Small intestine (tissue), 7 donors: ENCODE results near the gene SPATA22. TPM values are rescaled to one million over a fixed set of nuclear protein-coding genes. Genes with fewer than 3 reads are reported as not detected.
"Not testable (repeated sequence)": the region's sequence is repeated elsewhere in the genome, so short reads cannot be mapped to it uniquely, and the experiment has no call there.

Experiments used
- DNase-seq, 2 donors: peaks; one replicate each; pipeline versions ENCODE4 v3.0.0 to v3.0.0-alpha.2; 2013
- FAIRE-seq: peaks from 2 replicates; lab custom pipeline; 2012; peaks lifted over from hg19 to GRCh38; lab: Jason Lieb, UNC
- H3K27ac ChIP-seq, 3 donors: one replicate each; pipeline ENCODE4 v1.5.1; 2013; ENCODE audit warnings: low read length in 2 of 3, mild to moderate bottlenecking in 2 of 3, control low read depth in 1 of 3, inconsistent platforms in 1 of 3, low read depth in 1 of 3, moderate library complexity in 1 of 3
- H3K27me3 ChIP-seq, 3 donors: one replicate each; pipeline ENCODE4 v1.6.1; 2013; ENCODE audit warnings: low read length in 3 of 3, inconsistent platforms in 1 of 3; ENCODE audit not compliant: control insufficient read depth in 3 of 3, insufficient read depth in 3 of 3
- H3K36me3 ChIP-seq, 3 donors: one replicate each; pipeline ENCODE4 v1.6.1; 2013; ENCODE audit warnings: low read length in 3 of 3, inconsistent platforms in 1 of 3, low read depth in 1 of 3, mild to moderate bottlenecking in 1 of 3, moderate library complexity in 1 of 3; ENCODE audit not compliant: control insufficient read depth in 3 of 3, insufficient read depth in 2 of 3
- H3K4me1 ChIP-seq, 3 donors: one replicate each; pipeline ENCODE4 v1.6.1; 2013; ENCODE audit warnings: low read length in 2 of 3, inconsistent platforms in 1 of 3, low read depth in 1 of 3, mild to moderate bottlenecking in 1 of 3, moderate library complexity in 1 of 3; ENCODE audit not compliant: control insufficient read depth in 3 of 3, insufficient read depth in 2 of 3
- H3K4me3 ChIP-seq, 3 donors: one replicate each; pipeline ENCODE4 v1.5.1; 2013; ENCODE audit warnings: low read length in 3 of 3, control low read depth in 1 of 3, inconsistent platforms in 1 of 3, low read depth in 1 of 3, mild to moderate bottlenecking in 1 of 3, moderate library complexity in 1 of 3
- H3K9me3 ChIP-seq, 2 donors: one replicate each; pipeline ENCODE4 v1.6.1; 2013; ENCODE audit warnings: low read depth in 1 of 2, low read length in 1 of 2; ENCODE audit not compliant: control insufficient read depth in 2 of 2, insufficient read depth in 1 of 2
- WGBS, 3 donors: extraction: QIAGEN DNeasy Blood & Tissue Kit; methylation state at CpG; one replicate each; pipeline ENCODE4 v1.1.7; 2013; 5-methylcytosine and 5-hydroxymethylcytosine counted together
- polyA plus RNA-seq, 4 donors: library from polyadenylated mRNA; stranded (reverse) in 3 of 4; unstranded in 1 of 4; fragments of 200-250 nt in 3 of 4; fragments of 120-200 nt in 1 of 4; gene quantifications; one replicate each; pipeline versions ENCODE4 v1.2.1 to v1.2.3, GENCODE V29; 2013
- donor health status: healthy with polysubstance abuse.
- donor health status: control.
- donor health status: control.
- donor health status: Bipolar disorder and iron deficiency.
- donor health status: healthy.

Gene SPATA22
- polyA plus RNA-seq, 4 donors: 0.12 TPM; not detected in 3

DNA sequence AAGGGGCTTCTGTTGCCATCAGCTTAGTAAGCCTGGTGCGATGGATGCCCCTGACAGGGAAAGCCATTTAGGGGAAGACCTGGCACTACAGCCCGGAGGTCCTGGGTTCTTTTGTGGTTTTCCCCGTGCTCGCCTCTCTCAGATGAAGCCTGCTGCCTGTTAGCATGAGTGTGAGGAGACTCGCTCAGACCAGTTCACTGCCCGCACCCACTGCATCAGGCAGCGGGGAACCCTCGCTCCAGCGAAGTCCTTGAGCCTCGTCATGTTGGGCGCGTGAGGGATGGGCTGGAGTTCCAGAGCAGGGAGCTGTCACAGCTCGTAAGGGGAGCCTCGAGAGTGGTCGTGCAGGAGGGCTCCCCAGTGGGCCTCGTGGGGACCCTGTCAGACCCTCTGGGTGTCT lies 59.4 kb downstream of the SPATA22 start:
- H3K36me3 ChIP-seq, H3K4me3 ChIP-seq, H3K4me1 ChIP-seq, H3K27me3 ChIP-seq, FAIRE-seq, H3K9me3 ChIP-seq, H3K27ac ChIP-seq, DNase-seq: not testable (repeated sequence)
- 50 to 78% methylated on average over 1 to 4 of the region's 16 CpGs; no CpG with 5 or more reads in 1 of the 3 donors for WGBS, 3 donors

DNA sequence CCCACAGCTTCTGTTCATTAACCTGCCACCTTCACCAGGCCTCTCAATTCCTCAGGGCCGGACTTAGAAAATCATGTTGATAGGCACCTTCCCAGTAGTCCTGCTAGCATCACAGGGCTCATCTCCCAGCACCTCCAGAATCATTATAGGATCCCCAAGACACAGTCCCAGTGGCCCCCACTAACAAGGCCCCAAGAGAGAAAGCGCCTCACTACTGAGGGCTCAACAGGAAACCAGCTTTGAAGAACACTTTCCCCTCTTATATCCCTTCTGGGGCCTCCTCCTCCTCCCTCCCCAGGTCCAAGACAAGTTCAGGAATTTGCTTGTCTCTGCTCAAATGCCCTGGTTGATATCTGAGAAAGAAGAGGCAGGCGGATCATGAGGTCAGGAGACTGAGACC lies 60.5 kb downstream of the SPATA22 start, which contains the start of gene OR3A3:
TSS of gene OR3A3 (plus strand) at position 301 of the 400 bp plus-strand sequence.
- Histone ChIP-seq H3K4me1 (no peaks in the 10 kb centered on the region), H3K9me3 (peaks cover 2 to 3% of the 10 kb centered on the region in 2 donors), H3K36me3 (no peaks in the 10 kb centered on the region), H3K27me3 (no peaks in the 10 kb centered on the region), H3K4me3 (no peak within 1 kb of the TSS), H3K27ac (no peak within 1 kb of the TSS)
- 64 to 82% (median 82%) methylated on average over 3 of the region's 3 CpGs for WGBS, 3 donors
- no peak for FAIRE-seq
- no peak for DNase-seq

DNA sequence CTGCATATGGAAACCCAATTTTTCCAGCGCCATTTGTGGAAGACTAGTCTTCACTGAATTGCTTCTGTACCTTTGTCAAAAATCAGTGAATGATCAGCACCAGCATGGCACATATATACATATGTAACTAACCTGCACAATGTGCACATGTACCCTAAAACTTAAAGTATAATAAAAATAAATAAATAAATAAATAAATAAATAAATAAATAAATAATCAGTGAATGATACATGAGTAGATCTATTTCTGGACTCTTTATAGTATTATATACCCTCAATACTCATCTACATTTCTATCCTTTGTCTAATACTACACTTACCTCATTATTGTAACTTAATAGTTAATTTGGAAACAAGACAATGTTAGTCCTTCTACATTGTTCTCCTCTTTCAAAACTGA lies 67.8 kb downstream of the SPATA22 start:
- not testable (repeated sequence) for H3K27ac ChIP-seq, H3K4me1 ChIP-seq, H3K36me3 ChIP-seq, H3K9me3 ChIP-seq, DNase-seq, H3K27me3 ChIP-seq, H3K4me3 ChIP-seq, FAIRE-seq
- 58 to 83% (median 77%) methylated on average over 1 of the region's 1 CpG for WGBS, 3 donors

DNA sequence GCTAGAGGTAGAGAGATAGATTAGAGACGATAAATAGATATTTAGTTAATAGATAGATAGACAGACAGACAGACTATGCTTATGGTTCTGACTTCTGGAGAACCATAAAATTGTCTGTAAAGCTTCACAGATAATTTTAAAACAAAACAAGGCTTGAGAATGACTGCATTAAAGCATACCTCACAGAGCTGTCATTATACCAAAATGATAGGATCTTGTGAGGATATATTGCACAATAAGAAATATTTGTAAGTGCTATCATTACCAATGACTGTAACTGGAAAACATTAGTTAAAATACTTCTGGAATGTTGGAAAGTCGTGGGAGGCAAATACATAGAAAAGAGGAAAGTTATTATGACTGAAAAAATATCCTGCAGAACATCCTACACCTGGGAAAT lies 69.8 kb downstream of the SPATA22 start:
- no peaks in the 10 kb centered on the region for H3K27me3 ChIP-seq
- no peaks in the 10 kb centered on the region for H3K4me1 ChIP-seq
- WGBS, 3 donors: 53 to 64% (median 53%) methylated on average over 2 of the region's 2 CpGs
- FAIRE-seq (no peak), DNase-seq (no peak)
- no peak overlapping the region for H3K4me3 ChIP-seq
- no peaks in the 10 kb centered on the region for H3K9me3 ChIP-seq
- H3K27ac ChIP-seq: no peak overlapping the region
- H3K36me3 ChIP-seq: no peaks in the 10 kb centered on the region

DNA sequence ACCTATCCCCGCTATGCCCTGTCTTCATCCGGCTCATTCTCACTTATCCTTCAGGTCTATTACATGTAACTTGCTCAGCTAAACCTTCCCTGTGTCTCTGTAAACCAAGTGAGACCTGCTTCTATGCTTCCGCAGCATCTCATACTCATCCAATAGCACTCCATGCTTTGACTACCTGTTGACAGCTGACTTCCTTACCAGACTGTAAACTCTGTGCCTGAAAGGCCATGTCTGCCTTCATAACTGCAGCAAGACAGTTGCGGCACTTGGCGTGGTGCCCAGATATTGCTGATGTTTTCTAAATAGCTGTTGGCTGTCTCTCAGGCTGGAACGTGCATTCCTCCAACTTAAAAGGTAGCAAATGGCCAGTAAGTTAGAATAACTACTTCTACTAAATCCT lies 71.6 kb downstream of the SPATA22 start:
- no peak overlapping the region for H3K27ac ChIP-seq
- no peaks in the 10 kb centered on the region for H3K4me1 ChIP-seq
- H3K9me3 ChIP-seq: no peaks in the 10 kb centered on the region
- no peaks in the 10 kb centered on the region for H3K27me3 ChIP-seq
- WGBS, 3 donors: 49 to 61% (median 55%) methylated on average over 6 of the region's 6 CpGs
- no peak overlapping the region for H3K4me3 ChIP-seq
- FAIRE-seq (no peak), DNase-seq (no peak)
- H3K36me3 ChIP-seq: no peaks in the 10 kb centered on the region

DNA sequence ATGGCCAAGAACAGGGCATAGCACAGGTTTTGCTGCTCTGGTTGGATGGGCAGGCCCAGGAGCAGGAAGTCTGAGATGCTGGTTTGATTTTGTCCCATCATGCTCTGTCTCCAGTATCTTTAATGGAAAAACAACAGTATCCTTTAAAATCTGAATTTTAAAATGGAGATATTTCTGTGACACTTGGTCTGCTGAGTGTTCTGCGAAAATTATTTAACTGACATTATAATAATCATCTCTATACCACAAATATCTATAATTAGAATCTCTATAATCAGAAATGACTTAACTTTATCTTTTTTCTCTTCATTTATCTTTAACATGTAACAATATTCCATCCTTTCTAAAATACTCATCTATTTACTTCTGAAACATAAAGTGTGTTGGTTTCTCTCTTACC lies 73.3 kb downstream of the SPATA22 start, which contains the start of gene OR1E1:
TSS of gene OR1E1 (minus strand) at position 101 of the 400 bp plus-strand sequence. CDS start at position 101, 0 bp downstream.
- no peaks in the 10 kb centered on the region for H3K27me3 ChIP-seq
- no peaks in the 10 kb centered on the region for H3K36me3 ChIP-seq
- H3K9me3 ChIP-seq: no peaks in the 10 kb centered on the region
- no peak within 1 kb of the TSS for H3K4me3 ChIP-seq
- 77 to 86% (median 84%) methylated on average over 1 of the region's 1 CpG for WGBS, 3 donors
- DNase-seq (no peak), FAIRE-seq (no peak)
- no peak within 1 kb of the TSS for H3K27ac ChIP-seq
- H3K4me1 ChIP-seq: no peaks in the 10 kb centered on the region

DNA sequence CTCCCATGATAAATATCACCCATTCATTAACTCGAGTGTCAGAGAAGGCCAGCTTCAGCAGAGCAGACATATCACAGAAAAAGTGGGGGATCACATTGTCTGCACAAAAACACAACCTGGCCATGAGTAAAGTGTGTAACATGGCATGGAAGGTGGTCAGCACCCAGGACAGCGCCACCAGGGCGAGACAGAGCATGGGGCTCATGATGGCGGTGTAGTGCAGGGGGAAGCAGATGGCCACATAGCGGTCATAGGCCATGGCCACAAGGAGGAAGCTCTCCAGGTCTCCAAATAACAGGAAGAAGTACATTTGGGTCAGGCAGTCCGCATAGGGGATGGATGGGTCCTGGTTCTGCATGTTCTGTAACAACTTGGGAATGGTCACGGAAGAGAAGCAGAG lies 73.8 kb downstream of the SPATA22 start:
- not testable (repeated sequence) for DNase-seq, H3K27me3 ChIP-seq, FAIRE-seq, H3K4me1 ChIP-seq, H3K9me3 ChIP-seq, H3K27ac ChIP-seq, H3K36me3 ChIP-seq, H3K4me3 ChIP-seq
- WGBS, 3 donors: 45 to 54% (median 49%) methylated on average over 7 of the region's 7 CpGs

Other genes with a start within 250 kb of the SPATA22 start
- not detected for gene OR3A1, start 173.5 kb downstream of the SPATA22 start, polyA plus RNA-seq
- under 1 TPM in 1 of 4 donors, not detected in 3; 0.16 TPM for gene OR3A2, start 85.5 kb downstream of the SPATA22 start, polyA plus RNA-seq
- gene OR1E1, start 73.4 kb downstream of the SPATA22 start, polyA plus RNA-seq: not detected
- not detected for gene OR3A3, start 60.4 kb downstream of the SPATA22 start, polyA plus RNA-seq
- not detected for gene OR1E2, start 38.0 kb downstream of the SPATA22 start, polyA plus RNA-seq
- gene ASPA, start 4.2 kb upstream of the SPATA22 start, polyA plus RNA-seq: 1 to 10 TPM; 1.9 to 8.1 (median 3.8) TPM
- gene TRPV3, start 86.0 kb upstream of the SPATA22 start, polyA plus RNA-seq: 10 to 100 TPM in 1 of 4 donors, 1 to 10 TPM in 3; 1.1 to 20.1 (median 7.4) TPM
- 10 to 100 TPM in 3 of 4 donors, 1 to 10 TPM in 1; 4.4 to 20.8 (median 13.0) TPM for gene TRPV1, start 137.6 kb upstream of the SPATA22 start, polyA plus RNA-seq
- gene SHPK, start 164.4 kb upstream of the SPATA22 start, polyA plus RNA-seq: 10 to 100 TPM; 12.7 to 21.9 (median 18.1) TPM
- gene CTNS, start 164.9 kb upstream of the SPATA22 start, polyA plus RNA-seq: 10 to 100 TPM in 1 of 4 donors, 1 to 10 TPM in 3; 5.4 to 19.7 (median 7.0) TPM
- 100 to 1,000 TPM; 102 to 442 (median 235) TPM for gene TAX1BP3, start 196.8 kb upstream of the SPATA22 start, polyA plus RNA-seq
- gene EMC6, start 197.0 kb upstream of the SPATA22 start, polyA plus RNA-seq: 10 to 100 TPM; 40.0 to 85.4 (median 71.9) TPM
- gene P2RX5, start 224.3 kb upstream of the SPATA22 start, polyA plus RNA-seq: 1 to 10 TPM in 2 of 4 donors, under 1 TPM in 2; 0.67 to 5.6 (median 1.9) TPM